Keratinocyte (primary cell): ENCODE measurements around the gene ZNF236.

ENCODE experiments used
- CTCF ChIP-seq, 3 experiments: IDR thresholded peaks in 1 of 3; conservative IDR thresholded peaks in 1 of 3; optimal IDR thresholded peaks in 1 of 3; 2 replicates in 2 of 3; 3 replicates in 1 of 3; pipeline versions ENCODE3 to v1.5.1; 2011; ENCODE audit warnings: low read length in 3 of 3, mild to moderate bottlenecking in 3 of 3, moderate library complexity in 2 of 3, control low read depth in 1 of 3, inconsistent platforms in 1 of 3; ENCODE audit not compliant: insufficient read depth in 2 of 3; ENCODE audit errors: extremely low read depth in 1 of 3
- EZH2 ChIP-seq: IDR thresholded peaks from one replicate; pipeline ENCODE4 v1.6.1; 2012; ENCODE audit warnings: inconsistent platforms, mild to moderate bottlenecking, low read length, moderate library complexity

- TF ChIP-seq CTCF (optimal IDR thresholded peaks at IDR 0.05 in 1 of 3, IDR thresholded peaks at IDR 0.05 in 1 of 3, conservative IDR thresholded peaks at IDR 0.05 in 1 of 3; ENCODE audit: extremely low read depth in 1 of 3, insufficient read depth in 2 of 3, low read length in 3 of 3) (no peak), EZH2 (no peak)
Measured at GRCh38 chr18:76915456-76915855, 93.1 kb downstream of the ZNF236 start.
